PC-3 (cell line): ENCODE measurements around the gene B3GNT4.

Experiments used
- CTCF ChIP-seq: fragments of 300-600 bp; sonication (generic); conservative IDR thresholded peaks from 2 replicates; pipeline ENCODE4 v1.5.1; 2017; ENCODE audit warnings: antibody characterized with exemption, low read depth, mild to moderate bottlenecking, low read length
- EZH2phosphoT487 ChIP-seq: fragments of 300-600 bp; sonication (generic); IDR thresholded peaks from 2 replicates; pipeline ENCODE4 v1.6.1; 2018; ENCODE audit warnings: mild to moderate bottlenecking, antibody characterized with exemption, low read length, borderline replicate concordance

- TF ChIP-seq CTCF, result no peak
- TF ChIP-seq EZH2phosphoT487, result no peak
Observed at GRCh38 chr12:122161682-122162081, 41.8 kb upstream of the B3GNT4 start.
